GM06990 (cell line): ENCODE measurements around the gene ARMC2.

Experiments
- DNase-seq: peaks from one replicate; pipeline ENCODE4 v3.0.0-alpha.2; 2011; ENCODE audit not compliant: insufficient read length; ENCODE audit errors: extremely low read depth
- H3K27me3 ChIP-seq: replicated peaks from 2 replicates; pipeline ENCODE4 v1.6.0; 2011; ENCODE audit warnings: low read length; ENCODE audit not compliant: control insufficient read depth, insufficient read depth
- H3K36me3 ChIP-seq: 2 replicates; pipeline ENCODE4 v1.5.1; 2011; ENCODE audit warnings: low read length; ENCODE audit not compliant: control insufficient read depth, insufficient read depth
- H3K4me3 ChIP-seq: replicated peaks from 2 replicates; pipeline ENCODE4 v1.5.1; 2011; ENCODE audit warnings: low read depth, mild to moderate bottlenecking, control low read depth, low read length
- TF ChIP-seq, protein P1 (sequence below): IDR thresholded peaks from 2 replicates; pipeline ENCODE4 v1.5.1; 2011; ENCODE audit warnings: low read length, control low read depth, mild to moderate bottlenecking, inconsistent platforms; ENCODE audit not compliant: insufficient read depth, poor library complexity, severe bottlenecking

The ARMC2 gene

DNA sequence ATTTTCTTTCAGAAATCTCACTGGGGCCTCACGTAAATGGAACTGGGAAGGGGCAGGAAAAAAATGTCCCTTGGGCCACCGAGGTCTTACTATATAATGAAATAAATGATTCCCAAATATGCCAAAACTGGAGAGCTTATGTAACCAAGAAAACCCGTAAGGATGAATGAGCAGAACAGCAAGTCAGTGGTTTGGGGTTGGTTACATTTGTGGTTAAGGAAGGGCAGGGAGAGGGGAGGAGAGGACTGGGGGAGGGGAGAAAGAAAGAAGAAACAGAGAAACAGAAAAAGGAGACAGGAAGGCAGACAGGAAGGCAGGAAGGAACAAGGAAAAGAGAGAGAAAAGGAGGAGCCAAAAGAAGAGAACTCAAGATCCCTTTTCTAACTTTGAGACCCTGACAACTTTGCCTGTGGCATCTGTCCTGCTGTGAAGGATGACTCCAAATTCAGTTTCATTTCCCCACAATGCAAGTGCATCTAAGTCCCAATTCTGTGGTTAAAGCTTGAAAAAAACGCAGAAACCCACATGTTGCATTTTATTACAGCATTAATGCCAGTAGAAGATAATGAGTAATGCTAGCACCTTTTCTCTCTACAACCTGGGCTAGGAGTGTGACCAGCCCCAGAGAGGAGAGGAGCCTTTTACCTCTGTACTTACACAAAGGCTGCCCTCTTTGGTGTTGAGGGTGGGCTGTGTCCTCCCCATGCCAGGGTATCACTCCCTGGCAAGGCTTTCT lies 10.8 kb upstream of the ARMC2 start:
- H3K36me3 ChIP-seq, result no peaks in the 10 kb centered on the region
- TF ChIP-seq, protein P1, sequence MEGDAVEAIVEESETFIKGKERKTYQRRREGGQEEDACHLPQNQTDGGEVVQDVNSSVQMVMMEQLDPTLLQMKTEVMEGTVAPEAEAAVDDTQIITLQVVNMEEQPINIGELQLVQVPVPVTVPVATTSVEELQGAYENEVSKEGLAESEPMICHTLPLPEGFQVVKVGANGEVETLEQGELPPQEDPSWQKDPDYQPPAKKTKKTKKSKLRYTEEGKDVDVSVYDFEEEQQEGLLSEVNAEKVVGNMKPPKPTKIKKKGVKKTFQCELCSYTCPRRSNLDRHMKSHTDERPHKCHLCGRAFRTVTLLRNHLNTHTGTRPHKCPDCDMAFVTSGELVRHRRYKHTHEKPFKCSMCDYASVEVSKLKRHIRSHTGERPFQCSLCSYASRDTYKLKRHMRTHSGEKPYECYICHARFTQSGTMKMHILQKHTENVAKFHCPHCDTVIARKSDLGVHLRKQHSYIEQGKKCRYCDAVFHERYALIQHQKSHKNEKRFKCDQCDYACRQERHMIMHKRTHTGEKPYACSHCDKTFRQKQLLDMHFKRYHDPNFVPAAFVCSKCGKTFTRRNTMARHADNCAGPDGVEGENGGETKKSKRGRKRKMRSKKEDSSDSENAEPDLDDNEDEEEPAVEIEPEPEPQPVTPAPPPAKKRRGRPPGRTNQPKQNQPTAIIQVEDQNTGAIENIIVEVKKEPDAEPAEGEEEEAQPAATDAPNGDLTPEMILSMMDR, result no peak
- DNase-seq, result no peak
- no peaks in the 10 kb centered on the region; the same call in none of the 2 replicates for H3K27me3 ChIP-seq
- no peak overlapping the region for H3K4me3 ChIP-seq

DNA sequence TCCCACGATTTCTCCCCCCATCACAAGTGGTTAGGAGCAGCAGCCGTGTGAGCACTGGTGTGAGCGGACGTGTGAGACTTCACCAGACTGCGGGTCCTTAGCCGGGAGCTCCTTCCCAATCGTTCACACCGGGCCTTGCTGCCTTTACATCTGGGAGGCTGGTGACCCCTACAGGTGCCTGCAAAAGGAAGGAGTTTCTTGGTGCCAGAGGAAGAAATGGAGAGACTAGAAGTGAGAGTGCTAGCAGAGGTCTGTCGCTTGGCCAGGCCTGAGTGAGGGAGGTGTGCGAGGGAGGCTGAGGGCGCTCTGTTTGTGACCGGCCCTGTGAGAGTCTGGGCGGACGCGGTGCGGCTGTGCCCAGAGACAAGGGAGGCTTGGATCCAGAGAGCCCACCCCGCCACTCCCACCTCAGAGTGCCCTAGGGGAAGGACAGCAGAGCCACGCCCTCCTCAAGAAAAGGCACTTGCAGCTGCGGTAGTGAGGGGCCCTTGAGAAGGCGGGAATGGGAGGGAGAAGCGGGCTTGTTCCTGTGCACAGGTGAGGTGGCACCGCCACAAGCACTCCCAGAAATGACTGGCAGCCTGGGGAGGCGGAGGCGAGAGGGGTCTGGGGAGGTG lies 10.0 kb upstream of the ARMC2 start:
- H3K36me3 ChIP-seq, result no peaks in the 10 kb centered on the region
- DNase-seq, result no peak
- TF ChIP-seq, protein P1, result no peak
- no peaks in the 10 kb centered on the region; the same call in 1 of the 2 replicates for H3K27me3 ChIP-seq
- H3K4me3 ChIP-seq, result no peak overlapping the region

DNA sequence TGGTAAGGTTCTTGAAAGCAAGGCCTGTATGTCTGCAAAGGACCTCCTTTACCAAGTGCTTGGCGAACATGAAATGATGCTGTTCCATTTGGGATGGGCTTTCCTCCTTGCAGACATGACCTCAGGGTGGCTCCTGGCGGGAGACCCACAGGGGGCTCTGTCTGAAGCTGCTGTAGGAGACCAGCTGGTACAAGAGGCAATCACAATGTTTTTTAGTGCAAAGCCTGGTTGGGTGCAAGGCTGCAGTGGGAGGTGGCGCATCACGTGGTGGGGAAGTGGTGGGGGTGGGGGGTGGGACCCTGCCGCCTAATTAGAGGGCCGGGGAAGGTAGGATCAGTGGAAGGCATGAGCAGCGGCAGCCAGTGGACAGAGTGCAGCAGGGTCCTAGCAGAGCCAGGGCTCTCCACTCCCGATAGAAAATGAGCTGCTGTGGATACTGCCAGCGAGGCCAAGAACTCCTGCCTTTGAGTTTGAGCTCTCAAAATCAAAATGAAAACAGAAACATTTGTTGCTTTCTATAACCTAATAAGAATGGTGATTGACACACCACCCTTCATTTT lies 9.1 kb upstream of the ARMC2 start:
- Histone ChIP-seq H3K4me3 (no peak overlapping the region), H3K27me3 (no peaks in the 10 kb centered on the region; the same call in 1 of the 2 replicates), H3K36me3 (no peaks in the 10 kb centered on the region)
- DNase-seq, result no peak
- TF ChIP-seq, protein P1, result no peak

DNA sequence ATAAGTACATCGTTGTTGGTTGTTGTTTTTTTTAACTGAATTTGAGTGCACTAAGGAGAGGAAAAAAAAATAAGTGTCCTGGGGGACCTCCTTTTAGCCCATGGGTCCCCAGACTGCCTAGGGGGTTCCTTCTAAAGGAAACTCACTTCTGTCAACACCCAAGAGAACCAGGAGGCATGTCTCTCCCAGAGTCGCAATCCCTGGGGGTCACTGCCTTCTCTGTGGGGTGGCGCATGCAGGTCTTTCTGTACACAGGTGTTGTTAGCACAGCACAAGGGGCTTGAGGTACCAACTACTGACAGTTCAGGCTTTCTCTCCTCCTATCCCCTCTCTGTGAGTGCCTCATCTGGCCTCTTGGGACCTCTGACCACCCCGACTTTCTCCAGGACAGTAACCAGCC lies 7.3 kb upstream of the ARMC2 start:
- no peaks in the 10 kb centered on the region for H3K36me3 ChIP-seq
- TF ChIP-seq, protein P1, result no peak
- no peak for DNase-seq

DNA sequence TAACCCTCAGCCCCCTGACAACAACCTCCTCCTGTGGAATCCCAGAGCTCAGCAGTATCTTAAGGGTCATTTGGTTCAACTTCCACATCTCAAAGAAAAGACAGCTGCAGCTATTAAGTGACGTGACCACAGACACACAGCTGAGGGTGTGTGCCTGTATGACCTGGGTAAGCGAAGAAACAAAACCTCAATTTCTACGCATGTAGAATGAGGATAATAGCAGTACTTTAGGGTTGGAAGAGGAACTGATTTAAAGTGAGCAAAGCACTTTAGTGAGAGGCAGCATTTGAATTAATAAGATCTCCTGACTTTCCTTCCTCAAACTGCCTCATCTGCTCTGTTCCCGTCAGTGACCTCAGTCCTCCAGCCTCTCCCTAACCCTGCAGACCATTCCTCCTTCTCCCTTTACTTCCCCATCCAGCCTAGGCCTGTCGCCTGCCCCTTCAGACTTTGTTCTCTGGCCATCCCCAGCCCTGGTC lies 6.8 kb upstream of the ARMC2 start:
- H3K27me3 ChIP-seq, result no peaks in the 10 kb centered on the region; the same call in 1 of the 2 replicates
- no peak overlapping the region for H3K4me3 ChIP-seq

More for the DNA sequence above, 7.3 kb upstream of the ARMC2 start:
- Histone ChIP-seq H3K27me3 (no peaks in the 10 kb centered on the region; the same call in 1 of the 2 replicates), H3K4me3 (no peak overlapping the region)

More for the DNA sequence above, 6.8 kb upstream of the ARMC2 start:
- H3K36me3 ChIP-seq, result no peaks in the 10 kb centered on the region
- DNase-seq, result no peak
- TF ChIP-seq, protein P1, result no peak
